ENCODE measurements around the gene VTI1A. TPM values are rescaled to one million over a fixed set of nuclear protein-coding genes. Genes with fewer than 3 reads are reported as not detected.

The VTI1A gene
- total RNA-seq, 1 donor from 2014 or later = 36.9 TPM

DNA sequence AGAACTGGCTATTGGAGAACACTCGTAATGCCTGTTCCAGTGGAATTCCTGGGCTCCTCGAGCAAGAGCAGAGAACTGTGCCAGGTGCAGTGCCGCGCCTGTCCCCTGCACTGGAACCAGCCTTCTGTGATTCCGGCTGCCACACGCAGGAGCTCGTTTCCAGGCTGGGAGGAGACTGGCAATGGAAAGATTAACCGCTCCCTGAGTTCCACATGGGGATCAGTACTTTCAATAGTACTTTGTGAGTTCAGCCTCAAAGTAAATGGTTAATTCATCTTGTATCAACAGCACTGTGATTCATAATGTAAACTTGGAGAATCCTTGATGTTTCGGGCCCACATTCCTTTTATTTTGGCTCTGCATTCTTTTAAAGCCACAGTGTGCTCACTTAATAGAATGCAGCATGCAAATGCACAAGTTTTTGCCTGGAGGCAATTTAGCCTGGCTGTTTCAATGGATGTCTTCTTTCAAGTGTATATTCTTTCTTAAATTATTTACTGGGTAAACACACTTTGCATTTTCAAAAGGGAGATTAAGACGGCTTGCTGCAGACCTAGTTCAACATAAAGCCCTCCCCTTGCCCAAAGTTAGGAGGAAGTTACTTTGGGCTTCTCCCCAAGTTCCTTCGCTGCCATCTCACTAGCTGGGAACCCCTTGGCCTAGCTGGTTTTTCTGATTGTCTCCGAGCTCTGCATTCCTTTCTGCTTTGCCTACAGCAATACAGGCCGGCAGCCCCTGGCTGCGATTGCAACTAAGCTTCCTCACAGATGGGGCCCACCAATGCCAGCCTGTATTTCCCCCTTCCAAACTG, 364.9 kb downstream of the VTI1A start:
- intact Hi-C loops (cut with DNase I) = no loop called here
- peak; percentile 86 to 87 for ATAC-seq
- Histone ChIP-seq H3K9me3 (no peaks in the 10 kb centered on the region), H3K4me1 (peaks cover 21% of the 10 kb centered on the region), H3K36me3 (no peaks in the 10 kb centered on the region), H3K4me3 (no peak overlapping the region), H3K27me3 (ENCODE audit: low read depth) (no peaks in the 10 kb centered on the region), H3K27ac (peak overlapping the region; percentile 61)
- DNase-seq = peak; percentile 69
- TF ChIP-seq, protein P1, sequence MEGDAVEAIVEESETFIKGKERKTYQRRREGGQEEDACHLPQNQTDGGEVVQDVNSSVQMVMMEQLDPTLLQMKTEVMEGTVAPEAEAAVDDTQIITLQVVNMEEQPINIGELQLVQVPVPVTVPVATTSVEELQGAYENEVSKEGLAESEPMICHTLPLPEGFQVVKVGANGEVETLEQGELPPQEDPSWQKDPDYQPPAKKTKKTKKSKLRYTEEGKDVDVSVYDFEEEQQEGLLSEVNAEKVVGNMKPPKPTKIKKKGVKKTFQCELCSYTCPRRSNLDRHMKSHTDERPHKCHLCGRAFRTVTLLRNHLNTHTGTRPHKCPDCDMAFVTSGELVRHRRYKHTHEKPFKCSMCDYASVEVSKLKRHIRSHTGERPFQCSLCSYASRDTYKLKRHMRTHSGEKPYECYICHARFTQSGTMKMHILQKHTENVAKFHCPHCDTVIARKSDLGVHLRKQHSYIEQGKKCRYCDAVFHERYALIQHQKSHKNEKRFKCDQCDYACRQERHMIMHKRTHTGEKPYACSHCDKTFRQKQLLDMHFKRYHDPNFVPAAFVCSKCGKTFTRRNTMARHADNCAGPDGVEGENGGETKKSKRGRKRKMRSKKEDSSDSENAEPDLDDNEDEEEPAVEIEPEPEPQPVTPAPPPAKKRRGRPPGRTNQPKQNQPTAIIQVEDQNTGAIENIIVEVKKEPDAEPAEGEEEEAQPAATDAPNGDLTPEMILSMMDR (IDR thresholded peaks at IDR 0.05) = no peak

DNA sequence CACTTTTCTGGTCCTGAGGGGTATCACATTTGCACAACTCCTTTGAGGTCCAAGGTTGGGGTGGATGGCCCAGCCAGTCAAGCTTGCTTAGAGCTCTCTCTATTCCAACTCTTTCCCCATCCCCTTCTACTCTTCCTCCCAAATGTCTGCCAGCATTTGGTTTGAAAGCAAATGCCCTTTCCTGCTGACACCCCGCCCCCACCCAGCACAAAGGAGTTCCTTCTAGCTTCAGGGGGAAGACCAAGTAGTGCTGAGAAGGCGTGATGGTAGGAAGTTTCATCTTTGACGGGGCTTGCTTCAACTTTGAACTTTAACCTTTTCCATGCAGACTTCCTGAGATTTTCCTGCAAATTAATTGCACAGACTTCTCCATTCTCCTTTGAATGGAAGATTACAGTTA, 365.6 kb downstream of the VTI1A start:
- H3K4me3 ChIP-seq = no peak overlapping the region
- no peaks in the 10 kb centered on the region for H3K9me3 ChIP-seq
- ATAC-seq (no peak), DNase-seq (no peak)
- intact Hi-C loops (cut with DNase I) = no loop called here
- H3K27ac ChIP-seq = no peak overlapping the region
- no peaks in the 10 kb centered on the region for H3K27me3 ChIP-seq (ENCODE audit: low read depth)
- TF ChIP-seq, protein P1 (IDR thresholded peaks at IDR 0.05) = no peak
- no peaks in the 10 kb centered on the region for H3K36me3 ChIP-seq
- H3K4me1 ChIP-seq = peaks cover 21% of the 10 kb centered on the region

DNA sequence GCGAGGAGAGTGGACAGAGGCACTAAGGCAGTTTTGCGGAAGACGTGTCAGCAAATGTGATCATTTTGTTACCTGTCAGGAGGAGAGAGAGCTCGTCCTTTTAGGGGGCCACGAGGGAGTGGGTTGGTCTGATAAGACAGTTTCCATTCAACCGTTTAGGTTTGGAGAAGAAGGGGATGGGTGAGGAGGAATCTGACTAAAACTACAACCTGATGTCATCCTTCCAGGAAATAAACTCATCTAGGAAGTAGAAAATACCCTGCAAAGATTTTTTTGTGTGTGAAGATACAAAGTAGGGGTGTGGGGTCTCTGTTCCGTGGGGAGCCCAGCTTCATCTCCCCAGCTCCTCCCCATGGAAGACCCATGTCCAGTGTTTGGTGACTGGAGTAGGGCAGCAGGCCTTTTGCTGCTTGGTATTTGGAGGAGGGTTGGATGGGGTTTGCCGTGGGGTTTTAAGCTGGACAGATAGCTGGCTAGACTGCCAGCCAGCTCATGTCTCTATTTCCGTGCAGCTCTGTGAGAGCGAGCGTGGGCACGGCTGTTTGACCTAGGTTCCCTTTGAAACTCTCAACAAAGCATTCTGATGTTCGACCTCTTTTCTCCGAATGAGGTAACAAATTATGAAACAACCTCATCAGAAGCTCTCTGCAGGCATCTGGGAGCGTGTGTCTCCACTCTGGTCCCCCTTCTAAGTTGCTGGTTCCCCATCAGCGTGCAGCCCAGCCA, 367.0 kb downstream of the VTI1A start:
- no peak for DNase-seq
- H3K9me3 ChIP-seq = no peaks in the 10 kb centered on the region
- no peak overlapping the region for H3K27ac ChIP-seq
- H3K27me3 ChIP-seq (ENCODE audit: low read depth) = no peaks in the 10 kb centered on the region
- ATAC-seq = no peak
- TF ChIP-seq, protein P1 (IDR thresholded peaks at IDR 0.05) = no peak
- intact Hi-C loops (cut with DNase I) = no loop called here
- H3K36me3 ChIP-seq = no peaks in the 10 kb centered on the region
- peaks cover 21% of the 10 kb centered on the region for H3K4me1 ChIP-seq
- H3K4me3 ChIP-seq = no peak overlapping the region

DNA sequence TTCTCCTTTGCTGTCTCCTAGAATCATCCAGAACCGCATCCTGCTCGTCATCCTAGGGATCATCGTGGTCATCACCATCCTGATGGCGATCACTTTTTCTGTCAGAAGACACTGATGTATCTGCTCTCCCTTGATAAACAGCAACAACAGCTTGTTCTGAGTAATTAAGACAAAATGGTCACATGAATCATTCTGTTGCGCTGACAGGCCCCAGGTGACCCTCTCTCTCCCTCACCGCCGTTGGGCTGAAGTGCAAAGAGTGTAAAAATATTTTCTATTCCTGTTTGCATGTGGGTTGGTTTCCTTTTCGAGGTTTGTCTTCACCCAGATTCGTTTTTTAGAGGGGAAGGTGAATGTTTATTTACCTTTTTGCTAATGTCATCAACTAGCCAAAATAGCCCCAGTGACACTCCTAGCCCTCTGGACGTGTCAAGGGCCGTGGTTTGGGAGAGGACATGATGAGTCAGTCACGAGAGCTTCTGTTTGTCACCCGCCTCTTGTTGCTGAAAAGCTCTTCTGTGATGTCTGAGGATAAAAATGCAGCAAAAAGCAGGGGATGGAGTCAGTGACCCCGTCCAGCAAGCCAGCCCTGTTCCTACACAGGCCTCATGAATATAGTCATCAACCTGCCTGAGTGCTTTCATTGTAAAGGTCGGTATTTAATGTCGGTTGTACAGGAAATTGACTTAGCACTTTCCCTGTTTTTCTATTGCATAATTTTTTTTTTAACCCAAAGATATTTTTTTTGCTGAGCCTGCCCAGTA, 368.4 kb downstream of the VTI1A start:
- Histone ChIP-seq H3K27me3 (ENCODE audit: low read depth) (no peaks in the 10 kb centered on the region), H3K27ac (no peak overlapping the region), H3K9me3 (no peaks in the 10 kb centered on the region), H3K4me1 (peaks cover 21% of the 10 kb centered on the region), H3K4me3 (no peak overlapping the region), H3K36me3 (no peaks in the 10 kb centered on the region)
- DNase-seq = no peak
- TF ChIP-seq, protein P1 (IDR thresholded peaks at IDR 0.05) = no peak
- intact Hi-C loops (cut with DNase I) = no loop called here
- ATAC-seq = peak in 1 of 2 donors; percentile 52

DNA sequence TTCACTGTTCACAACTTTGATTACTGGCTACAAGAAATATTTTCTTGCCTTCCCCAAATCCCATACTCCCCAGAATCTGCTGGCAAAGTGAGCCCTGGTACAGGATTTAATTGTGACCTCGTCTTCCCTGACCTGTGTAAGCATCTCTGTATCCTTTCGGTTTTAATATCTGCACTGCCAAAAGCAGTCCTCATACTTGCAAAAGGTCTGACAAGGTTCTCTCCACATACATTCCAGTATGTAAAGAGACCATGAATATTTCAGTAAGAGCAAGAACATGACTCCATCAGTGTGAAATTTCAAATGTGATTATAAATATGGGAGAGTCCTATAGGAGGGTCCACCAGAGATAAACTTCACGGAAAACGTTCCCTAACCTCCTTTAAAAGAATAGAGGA, 369.0 kb downstream of the VTI1A start:
- no peak overlapping the region for H3K27ac ChIP-seq
- DNase-seq = no peak
- intact Hi-C loops (cut with DNase I) = no loop called here

More for the DNA sequence above, 369.0 kb downstream of the VTI1A start:
- no peak for ATAC-seq
- Histone ChIP-seq H3K9me3 (no peaks in the 10 kb centered on the region), H3K4me1 (peaks cover 21% of the 10 kb centered on the region), H3K27me3 (ENCODE audit: low read depth) (no peaks in the 10 kb centered on the region), H3K36me3 (no peaks in the 10 kb centered on the region), H3K4me3 (no peak overlapping the region)
- TF ChIP-seq, protein P1 (IDR thresholded peaks at IDR 0.05) = no peak
